ENCODE data around the gene MIA.
"Not testable (repeated sequence)": the region's sequence is repeated elsewhere in the genome, so short reads cannot be mapped to it uniquely, and the experiment has no call there.

MIA gene

GRCh38 chr19:40774916-40775631 lies at the start of gene MIA:
MIA (plus strand) TSS chr19:40775521; CDS start chr19:40775543, 22 bp downstream.
- no peak for DNase-seq (ENCODE audit: low read depth in 2 of 2)

- DNase-seq (ENCODE audit: low read depth in 2 of 2): no peak
These were observed 49.0 kb upstream of the MIA start for GRCh38 chr19:40726279-40726678.

- DNase-seq (ENCODE audit: low read depth in 2 of 2): not testable (repeated sequence)
These were observed 45.3 kb upstream of the MIA start for GRCh38 chr19:40730065-40730464.

- DNase-seq (ENCODE audit: low read depth in 2 of 2): not testable (repeated sequence)
These were observed 43.0 kb upstream of the MIA start for GRCh38 chr19:40732304-40732703.

GRCh38 chr19:40733149-40733548 lies 42.2 kb upstream of the MIA start:
- no peak for DNase-seq (ENCODE audit: low read depth in 2 of 2)

- DNase-seq (ENCODE audit: low read depth in 2 of 2): no peak
These were observed 40.1 kb upstream of the MIA start for GRCh38 chr19:40735013-40735771.

- DNase-seq (ENCODE audit: low read depth in 2 of 2): no peak
These were observed 38.7 kb upstream of the MIA start for GRCh38 chr19:40736661-40737060.

- DNase-seq (ENCODE audit: low read depth in 2 of 2): no peak
These were observed 38.1 kb upstream of the MIA start for GRCh38 chr19:40737102-40737644.

- no peak for DNase-seq (ENCODE audit: low read depth in 2 of 2)
These were observed 36.1 kb upstream of the MIA start for GRCh38 chr19:40739030-40739839.

GRCh38 chr19:40739871-40740703 lies 35.2 kb upstream of the MIA start:
- DNase-seq (ENCODE audit: low read depth in 2 of 2): no peak

- DNase-seq (ENCODE audit: low read depth in 2 of 2): no peak
These were observed 34.6 kb upstream of the MIA start for GRCh38 chr19:40740747-40741146.

- DNase-seq (ENCODE audit: low read depth in 2 of 2): no peak
These were observed 33.6 kb upstream of the MIA start for GRCh38 chr19:40741527-40742390.

GRCh38 chr19:40742477-40742876 lies 32.8 kb upstream of the MIA start:
- no peak for DNase-seq (ENCODE audit: low read depth in 2 of 2)

GRCh38 chr19:40742886-40743285 lies 32.4 kb upstream of the MIA start:
- no peak for DNase-seq (ENCODE audit: low read depth in 2 of 2)

GRCh38 chr19:40743926-40744325 lies 31.4 kb upstream of the MIA start:
- no peak for DNase-seq (ENCODE audit: low read depth in 2 of 2)

- no peak for DNase-seq (ENCODE audit: low read depth in 2 of 2)
These were observed 30.5 kb upstream of the MIA start for GRCh38 chr19:40744554-40745401.

GRCh38 chr19:40745402-40745780 lies 29.9 kb upstream of the MIA start:
- no peak for DNase-seq (ENCODE audit: low read depth in 2 of 2)

GRCh38 chr19:40747536-40747935 lies 27.8 kb upstream of the MIA start:
- DNase-seq (ENCODE audit: low read depth in 2 of 2): no peak
